ENCODE measurements around the gene RASGEF1B.

RASGEF1B gene

DNA sequence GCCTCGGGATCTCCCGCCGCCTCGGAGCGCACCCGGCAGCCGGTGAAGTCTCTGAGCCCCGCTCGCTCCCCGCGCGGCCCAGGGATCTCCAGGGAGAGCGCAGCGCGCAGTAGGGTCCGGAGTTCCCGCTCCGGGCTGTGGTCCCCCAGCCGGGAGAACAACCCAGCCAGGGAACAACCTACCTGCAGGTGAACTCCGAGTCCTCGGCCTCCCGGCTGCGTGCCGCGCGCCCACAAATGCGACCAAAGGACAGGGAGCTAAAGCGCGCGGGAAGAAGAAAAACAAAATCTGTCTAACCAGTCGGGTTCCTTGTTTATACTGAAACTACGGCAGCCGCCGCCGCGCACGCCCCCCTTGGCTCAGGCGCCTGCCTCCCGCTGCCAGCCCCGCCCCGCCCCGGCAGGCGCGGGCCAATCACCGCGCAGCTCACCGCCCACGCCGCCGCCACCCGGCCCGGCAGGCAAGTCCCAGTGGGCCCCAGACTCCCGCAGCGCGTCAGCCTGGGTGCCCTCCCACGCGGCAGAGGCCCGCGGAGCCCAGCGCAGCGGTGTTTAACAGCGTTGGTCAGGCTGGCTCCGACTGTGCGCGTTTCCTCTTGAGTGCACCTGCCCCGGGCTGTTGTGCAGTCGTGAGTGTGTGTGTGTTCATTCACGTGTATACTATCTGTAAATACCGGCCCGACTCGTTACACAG is at the start of gene RASGEF1B:
Gene RASGEF1B, minus strand, starts transcription at position 320 of the 693 bp plus-strand sequence. CDS start 12,399 bp downstream, outside the sequence.
- peak; percentile 57 for DNase-seq

DNA sequence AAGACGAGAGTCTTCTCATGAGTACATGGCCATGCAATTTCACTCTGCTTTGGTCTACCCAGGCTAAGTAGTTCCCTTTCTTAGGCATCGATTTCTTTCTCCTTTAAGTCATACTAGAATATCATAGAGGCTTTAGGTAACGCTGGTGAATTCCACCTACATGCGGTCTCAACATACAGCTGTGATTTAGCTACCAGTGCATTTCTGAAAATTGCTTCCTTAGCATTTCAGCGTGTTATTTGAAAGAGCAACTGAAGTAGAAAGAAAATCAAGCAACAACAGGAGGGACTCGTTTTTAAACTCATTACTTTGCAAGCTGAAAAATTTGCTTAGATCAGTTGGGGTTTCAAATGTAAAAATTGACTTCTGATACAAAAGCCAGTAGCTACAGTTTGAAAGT is 48.1 kb upstream of the RASGEF1B start:
- DNase-seq = no peak

DNA sequence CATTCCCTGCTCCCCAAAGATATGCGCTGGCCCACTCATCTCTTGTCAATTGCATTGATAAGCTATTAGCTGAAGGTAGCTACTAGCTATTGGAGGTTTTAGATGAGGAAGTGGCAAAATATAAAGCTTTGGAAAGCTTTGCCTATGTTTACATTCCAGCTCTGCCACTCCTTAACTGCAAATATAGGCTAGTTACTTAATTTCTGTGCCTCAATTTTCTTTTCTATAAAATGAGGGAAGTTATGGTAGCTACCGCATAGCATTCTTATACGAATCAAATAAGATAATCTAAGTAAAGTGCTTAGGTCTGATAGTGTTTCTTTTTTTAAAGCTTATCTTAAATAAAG is 47.7 kb upstream of the RASGEF1B start:
- DNase-seq = no peak

DNA sequence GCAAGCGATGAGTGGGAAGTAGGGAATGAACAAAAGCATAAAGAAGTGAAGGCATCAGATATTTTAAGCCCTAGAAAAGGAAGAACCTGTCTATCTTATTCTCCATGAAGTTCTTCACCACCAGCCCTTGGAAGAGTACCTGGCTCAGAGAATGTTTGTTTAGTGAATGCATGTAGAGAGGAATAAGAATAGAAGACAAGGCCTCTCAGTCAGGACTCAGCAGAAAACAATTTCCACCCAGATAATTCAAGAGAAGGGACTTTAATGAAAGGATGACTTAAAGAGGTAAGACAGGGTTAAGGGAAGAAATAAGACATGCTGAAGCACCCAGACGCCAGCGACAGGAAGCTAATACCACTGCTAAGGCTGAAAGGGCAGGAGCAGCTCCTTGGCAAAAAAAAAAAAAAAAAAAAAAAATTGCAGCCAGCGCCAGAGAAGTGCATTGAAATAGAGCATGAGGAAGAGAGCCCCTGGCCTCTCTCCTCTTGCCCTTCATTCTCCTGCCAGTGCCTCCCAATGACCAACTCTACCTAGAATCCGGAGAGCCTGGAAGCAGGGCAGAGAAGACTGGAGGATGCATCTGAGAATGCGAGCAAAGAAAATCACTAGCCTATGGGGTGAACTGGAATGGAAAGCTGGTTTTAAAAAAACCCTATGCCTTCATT is 47.2 kb upstream of the RASGEF1B start:
- DNase-seq = no peak

DNA sequence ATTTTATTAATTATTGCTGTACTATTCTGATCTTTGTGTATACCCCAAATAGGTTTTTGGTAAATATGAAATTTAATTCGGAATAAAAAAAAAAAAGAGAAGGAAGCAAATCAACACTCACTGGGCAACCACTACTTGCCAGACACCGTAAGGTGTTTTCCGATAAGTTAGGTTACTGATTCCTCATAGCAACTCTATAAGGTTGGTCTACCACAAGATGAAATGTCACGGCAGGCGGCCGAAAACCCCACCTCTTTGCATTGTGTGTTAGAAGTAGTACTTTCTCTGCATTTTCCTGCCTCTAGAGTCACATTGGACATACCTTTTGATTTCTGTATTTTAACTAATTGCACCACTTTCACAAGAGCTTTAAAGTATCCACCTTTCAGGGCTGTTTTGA is 44.5 kb upstream of the RASGEF1B start:
- DNase-seq = no peak

DNA sequence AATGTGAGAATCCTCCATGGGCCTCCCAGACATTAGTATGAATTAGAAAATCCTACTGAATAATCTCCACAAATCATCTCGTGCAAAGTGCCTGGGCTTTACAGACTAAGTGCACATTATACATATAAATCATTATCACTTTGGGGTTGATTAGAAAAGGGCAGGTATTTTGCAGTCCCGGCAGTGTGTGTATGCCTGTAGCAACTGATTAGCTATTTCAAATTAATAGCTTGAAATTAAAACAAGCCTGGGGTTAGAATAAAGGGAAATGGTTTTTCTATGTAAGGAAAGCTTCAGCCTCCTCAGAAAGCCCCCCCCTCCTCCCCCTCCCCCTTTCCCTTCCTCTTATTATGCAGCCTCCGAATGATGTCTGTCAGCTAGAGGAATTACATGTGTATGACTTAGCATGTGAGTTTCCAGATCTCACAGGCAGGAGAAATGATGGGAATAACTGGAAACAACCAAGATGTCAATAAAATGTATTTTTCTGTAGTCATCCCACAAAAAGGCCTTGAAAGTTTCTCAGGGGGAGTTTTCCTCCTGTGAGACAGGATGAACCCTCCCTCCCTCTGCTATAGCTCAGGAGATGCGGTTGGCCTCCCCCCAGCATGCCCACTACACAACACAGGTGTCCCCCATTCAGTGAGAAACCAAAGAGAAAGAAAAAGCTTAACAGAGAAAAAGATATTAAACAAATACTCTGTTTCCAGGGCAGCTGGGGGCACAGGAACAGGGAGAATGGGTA is 41.2 kb upstream of the RASGEF1B start:
- no peak for DNase-seq

DNA sequence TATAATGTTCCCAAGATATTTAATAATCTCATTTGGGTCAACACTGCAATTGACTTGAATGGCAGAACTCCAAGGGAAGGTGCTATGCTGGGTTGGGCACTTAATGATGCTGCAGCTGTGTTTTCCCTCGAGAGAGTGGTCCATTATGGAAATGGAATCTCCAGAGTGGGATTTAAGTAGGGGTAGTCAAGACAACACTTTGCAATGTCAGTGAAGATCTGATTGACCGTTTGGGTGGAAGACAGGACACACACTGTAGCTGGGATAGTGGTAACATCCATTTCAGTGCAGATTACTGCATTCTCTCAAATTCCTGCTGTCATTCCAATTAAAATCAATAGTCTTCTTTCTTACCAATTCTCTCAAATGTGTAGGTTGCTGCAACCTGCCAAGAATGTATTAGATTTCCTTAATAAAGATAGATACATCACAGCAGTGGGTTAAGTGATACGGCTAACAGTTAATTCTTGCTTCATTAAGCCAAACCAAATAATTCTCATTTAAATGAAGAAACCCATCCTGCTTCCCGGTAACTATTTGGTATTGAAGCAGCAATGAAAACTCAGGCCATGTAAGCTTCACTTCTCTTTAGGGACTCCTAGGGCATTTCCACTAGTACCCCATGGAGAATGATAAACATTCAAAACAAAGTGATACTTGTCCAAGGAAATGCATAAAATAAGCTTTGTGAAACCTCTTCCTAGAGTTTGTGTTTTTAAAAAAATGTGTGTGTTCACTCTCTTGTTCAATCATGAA is 40.5 kb upstream of the RASGEF1B start:
- DNase-seq = no peak

DNA sequence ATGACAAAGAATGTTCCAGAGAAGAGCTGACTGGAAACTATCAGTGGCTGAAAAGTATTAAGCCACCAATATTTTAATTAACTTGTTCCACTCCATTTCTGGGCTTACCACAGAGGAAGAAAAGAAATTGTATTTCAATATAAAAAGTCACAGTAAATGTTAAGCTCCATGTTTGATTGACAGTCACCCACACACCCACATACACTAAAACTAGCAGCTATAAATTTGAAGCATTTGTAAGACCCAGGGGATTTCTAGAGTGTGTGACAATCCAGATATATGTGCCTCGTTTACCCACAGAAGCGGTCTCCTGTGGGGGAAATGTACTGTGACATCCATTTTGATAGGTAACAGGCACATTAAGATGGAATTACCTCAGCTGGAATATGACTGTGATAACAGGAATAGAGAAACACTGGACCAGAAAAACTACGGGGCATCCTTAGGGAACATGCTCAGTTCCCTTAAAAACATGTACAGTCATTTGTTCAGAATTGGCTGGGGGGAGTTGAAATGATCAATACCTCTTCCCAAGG is 39.0 kb upstream of the RASGEF1B start:
- DNase-seq = no peak

DNA sequence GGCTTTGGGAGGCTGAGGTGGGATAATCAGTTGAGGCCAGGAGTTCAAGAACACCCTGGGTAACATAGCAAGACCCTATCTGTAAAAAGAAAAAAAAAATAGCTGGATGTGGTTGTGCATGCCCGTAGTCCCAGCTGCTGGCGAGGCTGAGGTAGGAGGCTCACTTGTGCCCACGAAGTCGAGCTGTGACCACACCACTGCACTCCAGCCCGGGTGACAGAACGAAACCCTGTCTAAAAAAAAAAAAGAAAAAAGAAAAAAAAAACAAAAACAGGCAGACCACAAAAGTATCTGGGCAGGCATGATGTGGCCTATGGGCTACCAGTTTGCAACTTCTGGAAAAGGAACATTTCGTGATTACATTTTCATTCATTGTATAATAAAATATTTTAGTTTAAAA is 38.1 kb upstream of the RASGEF1B start:
- no peak for DNase-seq

DNA sequence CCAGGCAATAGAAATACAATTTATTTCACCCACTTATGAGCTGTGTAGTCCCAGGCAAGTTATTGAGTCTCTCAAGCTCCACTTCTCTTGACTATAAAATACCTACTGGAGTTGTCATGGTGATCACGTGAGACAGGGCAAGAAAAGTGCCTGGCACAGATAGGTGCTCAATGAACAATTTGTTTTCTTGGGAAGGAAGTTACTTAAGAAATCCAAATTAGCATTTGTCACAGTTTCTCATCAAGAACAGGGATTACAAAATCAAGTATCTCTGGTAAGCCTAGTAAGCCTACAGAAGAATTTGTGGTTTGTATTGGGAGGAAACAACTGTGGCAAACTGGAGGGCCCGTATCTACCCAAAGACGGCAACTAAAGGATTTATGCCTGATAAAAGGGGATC is 37.5 kb upstream of the RASGEF1B start:
- no peak for DNase-seq

DNA sequence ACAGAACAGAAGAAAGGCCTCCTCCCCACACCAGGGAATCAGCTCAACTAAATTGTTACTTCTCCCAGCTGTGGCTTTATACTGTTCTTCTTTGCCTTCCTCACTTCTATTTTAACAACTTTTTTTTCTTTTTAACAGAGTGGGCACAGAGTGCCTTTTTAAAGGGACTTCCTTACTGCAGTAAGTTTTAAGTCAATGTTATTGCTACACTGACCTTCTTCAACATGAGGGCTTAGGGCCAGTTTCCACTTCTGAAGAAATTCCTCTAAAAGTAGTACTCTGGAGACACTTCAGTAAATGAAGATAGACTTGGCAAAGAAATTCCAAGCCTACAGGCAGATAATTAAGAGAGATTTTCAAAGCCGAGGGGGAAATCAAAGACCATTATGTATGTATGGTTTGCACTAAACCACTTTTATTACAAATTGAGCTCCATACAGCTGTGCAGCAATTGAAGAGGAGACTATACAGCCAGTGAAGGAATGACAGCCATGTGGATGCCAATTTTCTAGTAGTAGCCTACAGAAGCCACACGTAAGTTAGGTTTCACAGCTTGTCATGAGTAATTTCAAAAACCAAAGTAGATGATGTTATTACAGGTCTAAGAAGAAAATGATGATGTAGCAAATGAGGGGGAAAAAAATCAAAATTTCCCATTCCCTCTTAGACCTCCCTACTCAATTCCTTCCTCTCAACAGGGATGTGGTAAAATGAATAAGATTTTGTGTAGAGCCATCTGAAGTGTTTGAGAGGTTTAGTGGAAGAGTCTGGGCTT is 36.9 kb upstream of the RASGEF1B start:
- DNase-seq = no peak

DNA sequence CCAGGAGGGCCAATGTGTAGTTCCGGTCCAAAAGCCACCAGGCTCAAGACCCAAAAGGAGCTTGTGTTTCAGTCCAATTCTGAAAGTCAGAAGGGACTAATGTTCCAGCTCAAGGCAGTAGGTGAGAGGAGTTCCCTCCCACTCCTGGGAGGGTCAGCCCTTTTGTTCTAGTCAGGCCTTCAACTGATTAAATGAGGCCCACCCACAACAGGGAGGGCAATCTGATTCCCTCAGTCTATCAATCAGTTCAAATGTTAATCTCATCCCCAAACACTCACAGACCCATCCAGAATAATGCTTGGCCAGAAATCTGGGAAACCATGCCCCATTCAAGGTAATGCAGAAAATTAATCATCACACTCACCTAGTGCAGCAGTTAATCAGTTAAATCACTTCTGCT is 35.8 kb upstream of the RASGEF1B start:
- DNase-seq = no peak

DNA sequence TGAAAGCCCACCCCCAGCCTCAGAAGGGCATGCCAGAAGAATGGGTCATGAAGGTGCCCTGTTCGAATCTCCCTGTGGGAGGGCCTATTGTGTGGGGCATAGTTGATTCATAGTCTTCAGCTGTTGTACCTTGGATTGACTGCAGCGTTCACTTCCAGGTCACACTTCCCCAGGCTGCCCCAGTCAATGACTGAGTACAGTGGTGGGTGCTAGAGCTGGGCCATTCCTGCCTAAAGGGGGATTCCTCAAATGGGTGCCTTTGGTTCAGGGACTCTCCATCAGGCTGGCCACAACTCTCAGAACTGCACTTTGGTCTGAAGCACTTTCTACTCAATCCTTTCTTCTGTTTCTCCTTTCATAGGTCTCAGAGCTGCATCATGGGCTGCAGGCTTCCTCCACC is 35.0 kb upstream of the RASGEF1B start:
- no peak for DNase-seq

DNA sequence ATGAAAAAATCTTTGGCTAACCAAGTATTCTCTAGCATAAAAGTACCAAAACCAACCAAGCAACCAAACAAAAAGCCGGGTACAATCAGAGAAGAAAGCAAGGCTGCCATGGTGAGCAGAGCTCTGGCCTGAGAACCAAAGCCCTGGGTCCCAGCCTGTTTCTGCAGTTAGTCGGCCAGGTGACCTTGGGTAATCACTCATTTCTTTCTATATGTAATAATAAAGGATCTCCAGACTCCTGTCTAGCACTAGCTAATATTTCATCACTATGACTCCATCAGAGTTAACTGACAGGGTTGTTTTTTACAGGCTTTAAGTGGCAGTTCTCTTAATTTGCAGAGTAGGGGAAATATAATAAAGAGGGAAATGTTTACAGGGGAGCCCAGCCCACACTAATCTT is 34.0 kb upstream of the RASGEF1B start:
- DNase-seq = no peak

DNA sequence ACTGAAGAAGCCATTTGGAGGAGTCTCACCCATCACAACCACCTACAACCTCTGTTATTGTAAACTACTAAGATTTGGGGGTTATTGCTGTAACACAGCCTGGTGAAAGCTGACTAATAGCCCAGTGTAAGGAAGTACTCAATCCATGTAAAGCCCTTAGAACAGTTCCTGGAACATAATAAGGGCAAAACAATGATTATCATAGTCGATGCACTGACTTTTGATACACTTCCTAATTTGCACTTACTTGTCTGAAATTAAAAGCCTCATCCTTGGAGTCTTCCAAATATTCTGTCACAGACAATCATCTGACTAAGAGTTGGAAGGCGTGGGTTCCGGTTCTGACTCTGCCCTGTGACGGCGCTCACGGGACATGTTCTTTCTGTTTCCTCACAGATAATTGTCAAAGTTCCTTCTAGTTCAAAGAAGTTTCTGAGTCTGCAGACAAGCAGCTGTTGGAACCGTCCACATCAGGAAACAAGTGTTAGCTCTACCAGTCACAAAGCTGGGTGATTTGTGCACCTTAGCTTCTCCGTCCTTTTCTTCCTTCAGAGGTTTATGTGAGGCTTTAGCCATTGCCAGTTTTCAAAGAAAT is 33.4 kb upstream of the RASGEF1B start:
- DNase-seq = no peak

DNA sequence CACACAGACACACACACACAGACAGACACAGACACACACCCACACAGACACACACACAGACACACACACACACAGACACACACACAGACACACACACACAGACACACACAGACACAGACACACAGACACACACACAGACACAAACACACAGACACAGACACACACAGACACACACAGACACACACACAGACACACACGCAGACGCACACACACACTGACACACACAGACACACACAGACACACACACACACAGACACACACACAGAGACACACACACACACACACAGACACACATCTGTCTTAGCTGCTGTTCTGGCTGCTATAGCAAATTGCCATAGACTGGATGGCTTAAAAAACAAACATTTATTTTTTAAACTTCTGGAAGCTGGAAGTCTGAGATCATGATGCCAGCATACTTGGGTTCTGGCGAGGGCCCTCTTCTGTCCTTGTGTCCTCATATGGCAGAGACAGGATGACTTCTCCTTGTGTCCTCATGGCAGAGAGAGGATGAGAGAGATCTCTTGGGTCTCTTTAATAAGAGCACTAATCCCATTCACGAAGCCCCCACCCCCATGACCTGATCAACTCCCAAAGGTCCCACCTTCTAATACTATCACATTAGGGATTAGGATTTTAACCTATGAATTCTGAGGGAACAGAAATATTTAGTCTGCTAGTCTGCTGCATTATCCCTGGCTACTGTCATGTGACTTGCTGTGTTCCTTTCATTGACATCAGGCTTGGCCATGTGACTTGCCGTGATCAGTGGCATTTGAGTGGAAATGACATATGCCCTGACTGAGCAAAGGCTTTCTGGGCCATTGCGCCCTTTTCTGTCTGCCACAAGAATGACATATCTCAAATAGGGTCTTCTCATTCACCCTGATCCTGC is 32.7 kb upstream of the RASGEF1B start:
- DNase-seq = no peak

DNA sequence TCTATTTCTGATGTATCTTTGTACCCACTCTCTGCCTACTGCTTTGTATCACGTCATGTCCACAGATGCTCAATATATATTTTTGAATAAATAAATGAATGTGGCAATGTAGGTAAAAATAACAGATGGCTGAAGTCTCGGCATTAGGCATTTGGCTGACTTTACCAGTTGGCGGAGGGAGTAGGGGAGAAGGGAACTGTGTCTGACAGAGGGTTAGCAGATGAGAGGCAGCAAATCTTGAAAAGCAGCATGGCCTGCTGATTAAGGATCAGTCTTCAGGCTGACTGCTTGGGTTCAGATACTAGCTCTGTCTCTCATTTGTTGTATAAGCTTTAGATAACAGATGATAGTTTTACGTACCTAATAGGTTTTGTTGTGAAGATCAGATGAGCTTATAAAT is 31.9 kb upstream of the RASGEF1B start:
- DNase-seq = no peak

DNA sequence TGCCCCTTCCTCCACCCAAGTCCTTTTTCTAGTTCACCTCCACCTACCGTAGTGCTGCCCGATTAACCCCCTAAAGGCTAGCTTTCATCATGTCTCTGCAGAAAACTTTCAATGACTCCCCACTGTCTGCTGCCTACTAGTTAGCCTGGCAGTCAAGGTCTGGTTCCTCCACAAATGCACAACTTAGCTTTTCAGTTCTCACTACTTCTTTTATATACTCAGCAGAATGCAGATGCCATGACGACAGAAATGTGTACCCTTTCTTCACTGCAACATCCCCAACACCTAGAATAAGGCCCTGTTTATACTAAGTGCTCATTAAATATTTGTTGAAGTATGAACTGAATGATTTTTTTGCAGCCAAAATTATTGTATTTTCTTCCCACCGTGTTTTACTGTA is 30.9 kb upstream of the RASGEF1B start:
- DNase-seq = no peak

DNA sequence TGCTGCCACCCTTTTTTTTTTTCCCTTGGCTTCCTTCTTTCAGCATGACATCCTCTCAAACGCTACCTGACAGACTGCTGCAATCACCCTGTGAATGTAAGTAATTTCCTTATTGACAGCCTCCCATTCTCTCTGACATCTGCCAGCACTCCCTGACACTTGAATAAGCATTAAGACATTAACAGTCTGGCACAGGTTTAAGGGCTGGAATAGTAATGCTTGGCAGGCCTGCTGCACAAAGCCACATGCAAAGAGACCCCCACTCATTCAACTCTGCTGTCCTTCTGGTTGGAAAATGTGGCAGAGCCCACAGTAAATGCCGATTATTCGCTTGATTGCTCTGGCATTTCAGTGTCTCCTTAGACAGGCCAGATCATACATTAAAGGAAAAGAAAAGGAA is 28.1 kb upstream of the RASGEF1B start:
- DNase-seq = no peak

DNA sequence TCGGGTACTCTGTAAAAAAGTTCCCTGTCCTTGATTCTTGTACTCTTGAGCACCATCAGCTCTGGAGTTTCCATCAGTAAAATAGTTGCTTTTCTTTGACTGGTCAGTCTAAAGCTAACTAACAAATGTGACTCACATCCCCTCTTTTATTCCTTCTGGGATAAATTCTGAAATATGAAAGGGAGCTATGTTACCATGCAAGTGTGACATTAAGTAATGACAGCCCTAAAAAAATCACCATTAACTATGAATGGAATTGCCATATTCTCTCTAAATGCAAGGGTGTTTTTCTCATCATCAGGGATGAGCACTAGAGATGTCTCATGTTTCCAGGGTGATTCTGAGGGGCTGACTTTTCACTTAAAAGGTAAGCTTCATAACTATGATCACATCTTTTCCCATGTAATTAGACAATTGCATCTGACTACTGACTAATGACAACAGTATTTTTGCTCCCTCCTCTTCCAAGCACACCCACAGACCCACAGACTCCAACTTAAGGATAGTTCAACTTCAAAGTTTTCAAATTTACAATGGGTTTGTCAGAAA is 26.9 kb upstream of the RASGEF1B start:
- DNase-seq = no peak

DNA sequence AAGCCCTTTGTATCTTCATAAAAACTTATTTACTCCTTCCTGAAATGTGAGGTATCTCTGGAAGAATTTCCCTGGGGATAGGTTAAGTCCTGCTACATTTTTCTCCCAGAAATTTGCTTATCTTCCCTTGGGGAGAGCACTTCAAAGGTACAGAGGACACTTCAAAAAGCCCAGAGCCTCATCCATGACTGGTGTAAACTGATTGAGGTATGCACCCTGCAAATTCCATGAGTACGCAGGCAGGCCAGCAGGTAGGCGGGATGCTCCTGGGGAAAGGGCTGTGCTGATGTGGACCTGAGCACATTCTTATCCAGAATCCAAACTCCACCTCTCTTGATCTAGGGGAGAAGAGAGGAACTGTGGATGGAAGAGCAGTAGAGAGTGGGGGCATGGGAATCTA is 26.3 kb upstream of the RASGEF1B start:
- no peak for DNase-seq
